ENCODE measurements around the gene BNC2. TPM values are rescaled to one million over a fixed set of nuclear protein-coding genes. Genes with fewer than 3 reads are reported as not detected.

The BNC2 gene, protein sequence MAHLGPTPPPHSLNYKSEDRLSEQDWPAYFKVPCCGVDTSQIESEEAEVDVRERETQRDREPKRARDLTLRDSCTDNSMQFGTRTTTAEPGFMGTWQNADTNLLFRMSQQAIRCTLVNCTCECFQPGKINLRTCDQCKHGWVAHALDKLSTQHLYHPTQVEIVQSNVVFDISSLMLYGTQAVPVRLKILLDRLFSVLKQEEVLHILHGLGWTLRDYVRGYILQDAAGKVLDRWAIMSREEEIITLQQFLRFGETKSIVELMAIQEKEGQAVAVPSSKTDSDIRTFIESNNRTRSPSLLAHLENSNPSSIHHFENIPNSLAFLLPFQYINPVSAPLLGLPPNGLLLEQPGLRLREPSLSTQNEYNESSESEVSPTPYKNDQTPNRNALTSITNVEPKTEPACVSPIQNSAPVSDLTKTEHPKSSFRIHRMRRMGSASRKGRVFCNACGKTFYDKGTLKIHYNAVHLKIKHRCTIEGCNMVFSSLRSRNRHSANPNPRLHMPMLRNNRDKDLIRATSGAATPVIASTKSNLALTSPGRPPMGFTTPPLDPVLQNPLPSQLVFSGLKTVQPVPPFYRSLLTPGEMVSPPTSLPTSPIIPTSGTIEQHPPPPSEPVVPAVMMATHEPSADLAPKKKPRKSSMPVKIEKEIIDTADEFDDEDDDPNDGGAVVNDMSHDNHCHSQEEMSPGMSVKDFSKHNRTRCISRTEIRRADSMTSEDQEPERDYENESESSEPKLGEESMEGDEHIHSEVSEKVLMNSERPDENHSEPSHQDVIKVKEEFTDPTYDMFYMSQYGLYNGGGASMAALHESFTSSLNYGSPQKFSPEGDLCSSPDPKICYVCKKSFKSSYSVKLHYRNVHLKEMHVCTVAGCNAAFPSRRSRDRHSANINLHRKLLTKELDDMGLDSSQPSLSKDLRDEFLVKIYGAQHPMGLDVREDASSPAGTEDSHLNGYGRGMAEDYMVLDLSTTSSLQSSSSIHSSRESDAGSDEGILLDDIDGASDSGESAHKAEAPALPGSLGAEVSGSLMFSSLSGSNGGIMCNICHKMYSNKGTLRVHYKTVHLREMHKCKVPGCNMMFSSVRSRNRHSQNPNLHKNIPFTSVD
- total RNA-seq, result 13.8 and 27.3 TPM in 2 replicates

GRCh38 chr9:16870596-16871335, at the start of gene BNC2:
TSS of gene BNC2 (minus strand) at chr9:16870670. CDS start at chr9:16870648, 22 bp downstream.

All from epithelial cell of alveolus of lung (primary cell).